Measurements from ENCODE around the gene SIRT2. TPM values are rescaled to one million over a fixed set of nuclear protein-coding genes. Genes with fewer than 3 reads are reported as not detected.

SIRT2 gene
- total and polyA plus RNA-seq, 2 of the 8 experiments (the other 6 are each of a cell fraction or from before 2014, with no cell fraction given): 6.5 to 10.0 TPM

- Histone ChIP-seq H4K91ac (replicated peaks; ENCODE audit: insufficient read length, low read length) (peak overlapping the region; percentile 93), H3K23me2 (ENCODE audit: low read depth, low read length) (peaks cover 22% of the 10 kb centered on the region), H3K36me3 (ENCODE audit: control insufficient read depth in 2 of 4, insufficient read depth in 4 of 4, low read length in 3 of 4) (peaks cover 7 to 22% (median 11%) of the 10 kb centered on the region in 4 experiments), H3K4me1 (replicated peaks in 1 of 4; ENCODE audit: control insufficient read depth in 3 of 4, insufficient read depth in 4 of 4, low read length in 3 of 4) (peaks cover 2 to 16% (median 11%) of the 10 kb centered on the region in 4 experiments), H3K56ac (replicated peaks; ENCODE audit: insufficient read length, low read depth, low read length) (no peak overlapping the region), H2AK5ac (ENCODE audit: low read depth, low read length) (no peak overlapping the region), H3K4me3 (ENCODE audit: extremely low read depth in 1 of 4, insufficient read depth in 2 of 4, low read depth in 3 of 4, low read length in 4 of 4) (peak overlapping the region; percentile 67 to 87 (median 72)), H4K8ac (ENCODE audit: extremely low read depth, insufficient read depth, low read length) (peak overlapping the region; percentile 94), H3K4me2 (ENCODE audit: insufficient read depth in 1 of 2, low read depth in 2 of 2, low read length in 2 of 2) (peak overlapping the region; percentile 96 to 97), H3K27ac (ENCODE audit: low read depth, low read length) (peak overlapping the region; percentile 70), H3K23ac (ENCODE audit: insufficient read length) (no peak overlapping the region), H4K20me1 (replicated peaks in 1 of 2; ENCODE audit: control insufficient read depth in 1 of 2, insufficient read depth in 2 of 2, low read length in 2 of 2) (peaks cover 8 to 13% of the 10 kb centered on the region in 2 experiments), H3K79me2 (ENCODE audit: control insufficient read depth in 1 of 2, insufficient read depth in 2 of 2, low read length in 2 of 2) (peaks cover 22 to 24% of the 10 kb centered on the region in 2 experiments), H3K9ac (replicated peaks in 1 of 4; ENCODE audit: extremely low read depth in 1 of 4, low read depth in 3 of 4, low read length in 3 of 4) (peak overlapping the region in 3 of 4 experiments; percentile 48 to 78 (median 67); a peak in 5 of 7 replicates), H3K18ac (ENCODE audit: extremely low read depth, low read length) (peak overlapping the region; percentile 32; the same call in 1 of the 2 replicates), H2BK120ac (replicated peaks; ENCODE audit: low read depth, low read length) (no peak overlapping the region), H3K79me1 (ENCODE audit: low read depth, low read length) (peaks cover 9% of the 10 kb centered on the region; the same call in 1 of the 2 replicates), H2BK15ac (ENCODE audit: low read length) (no peak overlapping the region), H3K9me3 (ENCODE audit: insufficient read depth in 2 of 2, low read depth in 1 of 2, low read length in 1 of 2) (peaks cover 0 to 7% of the 10 kb centered on the region in 2 experiments; a peak in 1 of 4 replicates), H2BK12ac (ENCODE audit: low read depth, low read length) (peak overlapping the region; percentile 68; the same call in 1 of the 2 replicates), H2BK5ac (ENCODE audit: low read depth, low read length) (no peak overlapping the region), H3K27me3 (replicated peaks in 1 of 4; ENCODE audit: control insufficient read depth in 3 of 4, extremely low read depth in 1 of 4, insufficient read depth in 3 of 4, low read length in 3 of 4) (no peaks in the 10 kb centered on the region), H3K14ac (ENCODE audit: insufficient read length) (no peak overlapping the region), H4K5ac (ENCODE audit: insufficient read length, low read depth, low read length) (peak overlapping the region; percentile 47), H2AFZ (ENCODE audit: low read length) (0 out of 2 replicates have a peak overlapping the region, but pooled peaks have one; percentile 19), H2BK20ac (ENCODE audit: low read length) (no peak overlapping the region), H3K4ac (replicated peaks; ENCODE audit: insufficient read length, low read depth, low read length) (peak overlapping the region; percentile 94)
- no peak for FAIRE-seq
- WGBS, 2 experiments (ENCODE audit: extremely low coverage in 1 of 2, insufficient coverage in 1 of 2, insufficient read length in 1 of 2, insufficient replicate concordance in 2 of 2, low coverage in 1 of 2, low lambda C conversion rate in 2 of 2, missing lambda C conversion rate in 1 of 2): 4% methylated on average over 21 of the region's 67 CpGs; no CpG with 5 or more reads in 1 of the 2 experiments
- peak; percentile 69 to 94 for DNase-seq (ENCODE audit: low read depth in 1 of 2, low spot score in 2 of 2)
- POLR2A ChIA-PET (ENCODE audit: partially characterized antibody): interaction anchor here (0.6 to 4.5 kb wide), 21 partner anchors 9 to 565 kb away, joined by 3 to 65 read pairs (median 5); partner anchors contain the start of genes ECH1, MRPS12, RINL and SARS2
- CTCF ChIA-PET (ENCODE audit: partially characterized antibody): interaction anchor here (0.5 to 4.3 kb wide), 7 partner anchors 11 to 41 kb away, joined by 3 to 21 read pairs (median 3); partner anchors contain the start of gene ECH1
- TF ChIP-seq ASH2L (IDR thresholded peaks at IDR 0.05; ENCODE audit: low read length) (peak; percentile 28), SIX5 (IDR thresholded peaks at IDR 0.05; ENCODE audit: low read depth, low read length) (no peak), TEAD4 (IDR thresholded peaks at IDR 0.05; ENCODE audit: low read depth, low read length) (peak; percentile 92), GTF2F1 (IDR thresholded peaks at IDR 0.05; ENCODE audit: borderline replicate concordance, low read depth, low read length) (no peak), SP1 (IDR thresholded peaks at IDR 0.05; ENCODE audit: low read depth, low read length) (peak; percentile 25; the same call in 1 of the 2 replicates), NRF1 (IDR thresholded peaks at IDR 0.05; ENCODE audit: low read depth, low read length) (peak; percentile 16; the same call in 1 of the 2 replicates), EP300 (IDR thresholded peaks at IDR 0.05; ENCODE audit: borderline replicate concordance in 1 of 2, low read depth in 2 of 2, low read length in 2 of 2) (peak in 1 of 2 experiments; percentile 34; a peak in 1 of 3 replicates), YY1 (IDR thresholded peaks at IDR 0.05; ENCODE audit: low read depth, low read length) (no peak), FOSL1 (IDR thresholded peaks at IDR 0.05; ENCODE audit: insufficient read depth, low read depth, low read length) (no peak), RAD21 (IDR thresholded peaks at IDR 0.05 in 1 of 2, conservative IDR thresholded peaks at IDR 0.05 in 1 of 2; ENCODE audit: low read depth in 2 of 2, low read length in 2 of 2) (0 out of 4 replicates have a peak, but pooled peaks of 1 of the 2 experiments have one; percentile 1), EZH2 (IDR thresholded peaks at IDR 0.05; ENCODE audit: low read depth, low read length, severe bottlenecking) (no peak)
These were observed 47.7 kb downstream of the SIRT2 start for GRCh38 chr19:38851622-38852230.

All from H1 (cell line).